G401.6 (cell line): ENCODE data around the gene TDRD12.

Experiments used
- FAIRE-seq: peaks from 2 replicates; lab custom pipeline; 2012; peaks lifted over from hg19 to GRCh38; lab: Jason Lieb, UNC

Gene TDRD12

DNA sequence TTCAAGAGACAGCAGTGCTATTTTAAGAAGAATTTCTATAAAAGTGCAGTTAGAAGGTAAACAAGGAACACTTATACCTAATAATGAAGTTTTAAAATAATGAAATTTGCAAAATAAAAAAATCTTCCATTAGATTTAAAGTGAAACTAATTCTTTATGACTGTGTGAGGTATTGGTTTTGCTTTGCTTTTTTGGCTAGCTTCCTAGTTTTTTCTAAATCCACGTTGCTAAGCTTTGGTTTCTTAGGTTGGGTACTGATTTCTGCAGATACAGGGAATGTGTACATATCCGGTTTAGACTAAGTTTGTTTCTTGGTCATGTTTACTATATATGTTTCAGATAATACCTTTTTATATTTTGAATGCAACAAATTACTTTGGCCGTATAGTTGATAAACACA, 90.2 kb downstream of the TDRD12 start:
- no peak for FAIRE-seq

DNA sequence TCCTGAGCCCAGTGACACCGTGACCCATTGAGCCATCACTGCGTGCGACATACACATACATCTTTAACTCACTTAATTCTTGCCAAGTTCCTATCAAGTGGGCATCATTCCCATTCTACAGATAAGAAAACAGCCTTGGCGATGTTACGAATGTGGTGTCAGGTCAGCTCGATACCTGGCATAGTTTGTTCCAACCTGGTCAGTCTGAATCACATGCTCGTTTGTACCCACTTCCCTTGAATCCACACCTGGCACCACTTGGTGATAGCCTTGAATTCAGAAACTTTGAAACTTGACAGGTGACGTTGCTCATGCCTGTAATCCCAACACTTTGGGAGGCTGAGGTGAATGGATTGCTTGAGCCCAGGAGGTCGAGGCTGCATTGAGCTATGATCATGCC, 90.9 kb downstream of the TDRD12 start:
- FAIRE-seq = no peak

DNA sequence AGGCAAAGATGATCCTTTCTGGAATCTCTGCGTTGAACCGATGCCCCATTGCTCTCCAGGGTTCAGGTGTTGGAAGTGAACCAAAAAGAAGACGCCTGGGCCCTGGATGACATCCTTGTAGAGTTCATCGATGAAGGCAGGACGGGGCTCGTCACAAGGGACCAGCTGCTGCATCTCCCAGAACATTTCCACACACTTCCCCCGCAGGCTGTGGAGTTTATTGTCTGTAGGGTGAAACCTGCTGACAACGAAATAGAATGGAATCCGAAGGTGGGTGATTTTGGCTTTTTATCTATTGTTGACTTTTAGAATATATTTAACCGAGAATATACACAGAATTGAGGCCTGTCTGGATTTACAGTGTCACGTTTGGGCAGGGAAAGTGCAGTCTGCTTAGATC, 91.6 kb downstream of the TDRD12 start:
- no peak for FAIRE-seq

DNA sequence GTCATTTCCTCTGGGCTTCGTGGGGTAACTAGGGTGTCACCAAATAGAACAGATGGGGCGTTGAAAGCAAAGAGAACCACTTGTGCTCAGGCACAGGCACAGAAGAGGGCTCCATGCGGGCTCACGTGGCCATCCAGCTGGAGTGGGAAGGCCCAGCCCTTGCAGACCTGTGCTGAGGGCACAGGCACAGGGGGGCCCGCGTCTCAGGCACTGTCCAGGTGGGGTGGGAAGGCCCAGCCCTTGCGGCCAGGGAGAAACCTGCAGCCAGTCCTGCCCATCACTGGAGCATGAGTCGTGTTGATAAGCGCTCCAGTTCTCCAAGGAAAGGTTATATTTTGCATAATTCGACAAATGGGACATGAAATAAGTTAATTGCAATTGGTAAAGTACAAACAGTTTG, 92.5 kb downstream of the TDRD12 start:
- FAIRE-seq = no peak

DNA sequence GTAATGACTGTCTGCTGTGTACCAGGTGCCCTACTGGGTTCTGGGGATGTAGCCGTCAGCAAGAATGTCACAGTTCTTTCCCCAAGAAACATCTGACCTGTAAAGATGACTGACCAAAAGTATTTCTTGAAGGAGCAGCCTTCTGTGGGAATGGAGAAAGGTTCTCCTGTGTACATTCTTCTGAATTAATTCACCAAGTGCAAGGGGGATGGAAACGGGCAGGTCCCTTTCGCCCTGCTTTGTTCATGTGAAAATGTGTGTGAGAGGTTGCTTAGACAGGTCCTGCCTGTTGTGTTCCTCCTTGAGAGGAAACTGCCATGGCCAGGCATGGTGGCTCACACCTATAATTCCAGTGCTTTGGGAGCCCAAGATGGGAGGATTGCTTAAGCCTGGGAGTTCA, 93.0 kb downstream of the TDRD12 start:
- FAIRE-seq = no peak

DNA sequence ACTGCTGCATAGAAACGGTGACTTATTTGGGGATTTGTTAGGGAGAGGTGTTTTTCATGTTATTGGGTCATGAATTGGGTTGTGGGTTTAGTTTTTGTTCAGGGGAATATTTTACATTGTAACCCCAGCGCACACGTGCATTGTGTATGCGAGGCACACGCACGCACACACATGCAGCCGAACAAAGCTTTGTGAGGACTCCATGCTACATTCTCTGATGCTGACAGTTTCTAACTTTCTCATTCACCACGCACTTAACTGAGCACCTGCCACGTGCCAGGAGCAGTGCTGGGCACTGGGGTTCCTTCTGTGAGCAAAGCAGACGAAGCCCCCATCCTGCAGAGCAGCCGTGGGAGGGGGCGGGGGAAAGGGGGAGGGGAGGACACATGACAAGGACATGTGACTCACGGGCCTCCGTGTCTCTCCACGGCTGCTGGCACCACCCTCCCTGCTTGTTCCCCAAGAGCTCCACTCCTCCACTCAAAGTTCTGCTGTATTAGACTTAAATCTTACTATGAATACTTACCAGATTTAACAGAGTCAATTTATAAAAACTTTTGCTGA, 94.4 kb downstream of the TDRD12 start:
- no peak for FAIRE-seq

DNA sequence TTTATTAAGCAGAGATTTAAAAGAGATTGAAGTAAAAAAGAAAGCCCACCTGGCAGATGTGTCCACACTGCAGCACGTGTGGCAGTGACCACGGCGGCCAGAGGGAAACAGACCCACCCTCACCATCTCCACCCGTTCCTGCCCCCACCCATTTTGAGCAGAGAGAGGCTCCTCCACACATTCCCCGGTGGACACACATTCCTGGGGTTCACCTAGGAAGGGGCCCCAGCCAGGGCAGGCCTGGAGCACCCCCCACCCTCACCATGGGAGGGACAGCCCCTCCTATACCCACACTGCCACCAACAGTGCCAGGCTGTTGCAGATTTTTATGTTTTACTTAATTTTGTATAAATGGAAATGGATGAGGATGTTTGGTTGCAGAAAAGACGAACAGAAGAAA, 95.1 kb downstream of the TDRD12 start:
- no peak for FAIRE-seq

DNA sequence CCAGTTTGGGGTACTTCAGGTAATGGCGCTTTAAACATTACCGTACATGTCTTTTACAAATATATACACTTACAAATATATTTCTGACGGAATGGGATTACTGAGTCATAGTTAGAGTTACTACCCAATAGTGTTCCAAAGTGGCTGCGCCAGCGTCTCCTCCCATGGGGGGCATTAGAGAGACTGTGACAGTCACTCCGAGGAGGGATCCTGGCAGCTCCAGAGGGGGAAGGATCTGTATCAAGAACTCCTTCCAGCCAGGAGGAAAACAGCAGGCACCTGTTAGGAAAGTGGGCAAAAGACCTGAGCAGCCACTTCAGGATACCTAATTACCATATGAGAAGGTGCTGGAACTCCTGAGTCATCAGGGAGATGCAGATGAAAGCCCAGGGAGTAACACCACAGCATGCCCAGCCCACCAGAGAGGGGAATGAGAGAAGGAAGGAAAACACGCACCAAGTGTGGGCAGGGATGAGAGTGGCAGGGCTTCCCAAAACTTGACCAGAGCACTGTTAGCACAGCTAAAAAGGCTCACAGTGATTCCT, 97.1 kb downstream of the TDRD12 start:
- no peak for FAIRE-seq

DNA sequence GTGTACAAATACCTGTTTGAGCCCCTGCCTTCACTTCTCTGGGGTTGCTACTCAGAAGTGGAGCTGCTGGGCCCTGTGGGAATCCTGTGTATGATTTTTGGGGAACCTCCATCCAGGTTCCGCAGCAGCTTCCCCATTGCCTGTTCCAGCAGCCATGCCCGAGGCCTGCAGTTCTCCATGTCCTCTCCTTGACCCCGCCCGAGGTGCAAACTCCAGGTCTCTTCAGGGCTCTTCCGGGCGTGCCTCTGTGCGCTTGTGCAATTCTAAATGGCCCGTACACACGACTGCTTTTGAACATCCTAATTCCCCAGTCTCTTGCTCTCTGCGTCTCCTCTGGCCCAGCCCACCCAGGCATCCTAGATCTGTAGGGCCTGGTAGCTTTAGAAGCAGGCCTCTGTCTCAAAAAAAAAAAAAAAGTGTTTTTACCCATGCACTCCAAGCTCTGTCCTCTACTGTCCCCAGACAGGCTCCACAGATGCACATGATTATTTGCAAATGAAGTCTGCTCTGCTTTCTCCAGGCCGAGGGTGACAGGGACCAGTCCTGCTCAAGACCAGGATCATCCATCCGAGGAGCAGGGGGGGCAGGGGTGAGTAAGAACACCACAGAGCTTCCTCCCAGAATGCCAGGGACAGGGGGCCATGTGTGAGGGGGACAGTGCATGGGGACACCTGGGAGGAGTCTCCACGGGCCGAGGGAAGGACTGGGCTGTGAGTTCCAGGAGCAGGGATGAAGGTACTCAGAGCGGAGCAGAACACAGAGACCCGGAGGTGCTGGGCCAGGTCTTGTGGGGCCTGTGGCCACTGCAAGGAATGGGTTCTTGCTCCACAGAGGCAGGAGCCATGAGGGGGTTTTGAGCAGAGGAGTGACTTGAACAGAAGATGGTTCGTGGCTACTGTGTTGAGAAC, 98.3 kb downstream of the TDRD12 start:
- FAIRE-seq = no peak

DNA sequence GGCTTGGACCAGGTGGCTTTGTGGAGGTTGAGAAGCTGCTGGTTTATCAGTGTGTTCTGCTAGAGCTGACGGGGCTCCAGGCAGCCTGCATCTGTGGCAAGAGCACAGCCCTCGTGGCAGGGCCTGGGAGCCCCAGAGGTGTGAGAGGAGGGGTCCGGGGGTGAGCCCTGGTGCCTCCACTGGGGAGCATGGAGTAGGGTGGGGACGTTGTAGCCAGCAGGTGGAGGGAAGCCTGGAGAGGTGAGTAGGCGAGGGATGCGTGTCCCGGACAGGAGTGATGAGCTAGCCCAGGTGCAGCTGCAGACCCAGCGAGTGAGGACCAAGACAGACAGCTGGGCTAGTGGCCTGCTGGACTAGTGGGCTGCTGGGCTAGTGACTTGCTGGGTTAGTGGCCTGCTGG, 99.0 kb downstream of the TDRD12 start:
- no peak for FAIRE-seq

DNA sequence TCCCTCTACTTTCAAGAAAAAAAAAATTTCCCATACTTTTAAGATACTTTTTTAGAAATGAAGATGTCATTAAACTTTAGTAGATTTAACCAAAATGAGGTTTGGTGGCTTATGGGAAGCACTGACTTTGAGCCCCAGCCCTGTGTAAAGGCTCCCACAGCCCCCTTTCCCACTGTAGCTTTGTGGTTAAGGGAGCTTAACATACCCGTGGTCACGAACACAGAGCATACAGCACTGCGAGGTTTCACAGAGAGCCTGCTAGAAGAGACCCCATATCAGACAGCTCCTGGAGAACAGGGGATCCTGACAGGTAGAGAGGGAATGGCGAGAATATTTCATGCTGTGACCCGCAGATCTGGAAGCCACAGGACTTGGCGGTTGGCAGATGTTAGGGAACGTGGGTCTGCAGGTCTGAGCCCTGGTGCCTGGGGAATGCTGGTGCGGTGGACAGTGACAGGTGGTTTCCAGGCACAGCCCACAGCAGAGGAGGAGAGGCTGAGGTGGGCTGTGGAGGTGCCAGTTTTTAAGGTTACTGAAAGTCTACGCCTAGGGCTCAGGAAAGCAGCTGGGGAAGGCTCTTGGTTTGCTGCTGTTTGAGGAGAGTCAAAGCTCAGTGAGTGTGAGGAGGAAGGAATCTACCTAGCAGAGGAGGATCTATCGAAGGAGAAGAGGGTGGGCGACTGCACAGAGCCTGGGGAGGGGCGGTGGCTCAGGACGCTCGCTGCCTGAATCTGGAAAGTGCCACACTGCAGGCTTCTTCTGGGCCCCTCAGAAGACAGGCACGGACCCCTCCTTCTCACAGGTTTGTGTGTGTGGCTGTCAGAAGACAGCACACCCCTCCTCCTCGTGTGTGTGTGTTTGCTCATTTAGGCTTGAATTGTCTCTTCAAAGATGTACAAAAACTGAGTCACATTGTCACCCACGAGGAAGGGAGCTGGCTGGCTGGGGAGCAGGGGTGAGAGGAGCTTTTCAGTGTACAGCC, 100.1 kb downstream of the TDRD12 start:
- no peak for FAIRE-seq

DNA sequence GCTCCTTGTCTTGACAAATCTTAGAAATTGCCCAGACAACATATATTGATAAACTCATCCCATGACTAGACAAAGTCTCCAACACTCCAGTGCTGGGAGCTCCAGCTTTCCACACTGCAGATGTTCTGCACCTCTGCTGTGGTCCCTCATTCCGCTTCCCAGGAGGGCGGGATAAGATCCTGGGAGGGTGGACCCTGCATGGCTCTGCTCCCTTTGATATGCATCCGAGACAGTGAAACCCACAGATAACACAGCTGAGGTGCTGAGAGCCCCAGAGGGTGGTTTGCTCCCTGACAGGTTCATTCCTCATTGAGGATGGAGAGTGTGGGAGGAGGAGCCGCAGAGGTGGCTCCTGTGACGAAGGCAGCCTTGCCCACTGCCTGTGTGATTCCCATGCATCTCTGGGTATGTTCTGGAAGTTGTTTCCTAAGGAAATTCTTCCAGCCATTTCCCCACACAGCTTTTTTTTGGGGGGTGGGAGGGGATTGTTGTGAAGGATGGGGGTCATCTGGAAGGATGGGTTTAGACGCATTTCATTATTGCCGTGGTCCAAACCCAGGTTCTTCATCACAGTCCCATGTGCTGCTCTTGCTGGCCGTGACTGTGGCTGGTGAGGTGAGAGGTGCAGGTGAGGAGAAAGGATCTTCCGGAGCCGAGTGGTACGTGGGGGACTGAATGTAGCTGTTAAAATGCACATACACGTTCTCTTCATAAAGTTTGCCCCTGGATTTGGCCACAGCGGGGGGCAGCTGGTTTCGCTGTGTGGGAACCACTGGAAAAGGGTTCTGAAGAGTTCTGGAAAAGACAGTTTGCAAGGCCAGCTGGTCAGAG, 103.6 kb downstream of the TDRD12 start:
- no peak for FAIRE-seq

DNA sequence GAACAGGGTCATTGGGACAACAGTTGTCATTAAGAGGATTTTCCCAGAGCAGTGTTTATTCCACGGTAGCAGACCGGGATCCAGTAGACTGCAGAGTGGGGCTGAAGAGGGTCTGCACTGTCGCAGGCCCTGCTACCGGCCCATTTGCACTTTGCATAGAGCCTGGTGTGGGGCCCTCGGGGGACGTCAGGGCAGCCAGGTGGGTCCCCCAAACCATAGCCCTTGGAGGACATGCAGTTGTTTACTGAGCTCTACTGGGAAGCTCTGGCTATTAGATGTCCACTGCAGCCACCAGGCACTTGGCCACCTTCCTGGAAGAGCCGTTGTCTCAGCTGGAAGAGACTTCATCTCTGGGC, 104.2 kb downstream of the TDRD12 start:
- FAIRE-seq = no peak

DNA sequence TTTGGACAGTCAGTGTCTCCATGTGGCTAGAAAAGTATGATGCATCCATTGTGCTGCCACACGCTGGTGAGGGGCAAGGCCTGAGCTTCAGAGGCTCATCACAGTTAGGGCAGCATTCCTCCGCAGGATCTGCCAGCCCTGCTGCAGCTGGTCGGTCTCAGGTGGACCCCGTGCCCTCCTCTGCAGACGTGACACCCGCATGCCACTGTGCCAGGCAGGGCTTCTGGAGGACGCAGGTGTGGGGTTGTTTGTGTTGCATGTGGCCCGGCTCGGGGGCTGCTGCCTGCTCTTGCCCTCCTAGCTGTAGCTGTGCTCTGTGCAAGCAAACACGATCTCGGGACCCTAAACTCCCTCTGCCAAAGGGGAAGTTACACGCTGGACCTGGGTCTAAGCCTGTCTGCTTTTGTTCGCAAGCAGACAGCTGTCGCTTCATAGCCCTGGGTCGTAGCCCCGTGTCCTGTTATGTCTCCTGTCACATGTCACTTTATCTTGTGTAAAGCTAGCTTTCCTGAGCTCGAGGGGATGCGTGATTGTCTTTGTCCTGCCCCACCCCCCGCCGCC, 104.7 kb downstream of the TDRD12 start:
- FAIRE-seq = no peak

DNA sequence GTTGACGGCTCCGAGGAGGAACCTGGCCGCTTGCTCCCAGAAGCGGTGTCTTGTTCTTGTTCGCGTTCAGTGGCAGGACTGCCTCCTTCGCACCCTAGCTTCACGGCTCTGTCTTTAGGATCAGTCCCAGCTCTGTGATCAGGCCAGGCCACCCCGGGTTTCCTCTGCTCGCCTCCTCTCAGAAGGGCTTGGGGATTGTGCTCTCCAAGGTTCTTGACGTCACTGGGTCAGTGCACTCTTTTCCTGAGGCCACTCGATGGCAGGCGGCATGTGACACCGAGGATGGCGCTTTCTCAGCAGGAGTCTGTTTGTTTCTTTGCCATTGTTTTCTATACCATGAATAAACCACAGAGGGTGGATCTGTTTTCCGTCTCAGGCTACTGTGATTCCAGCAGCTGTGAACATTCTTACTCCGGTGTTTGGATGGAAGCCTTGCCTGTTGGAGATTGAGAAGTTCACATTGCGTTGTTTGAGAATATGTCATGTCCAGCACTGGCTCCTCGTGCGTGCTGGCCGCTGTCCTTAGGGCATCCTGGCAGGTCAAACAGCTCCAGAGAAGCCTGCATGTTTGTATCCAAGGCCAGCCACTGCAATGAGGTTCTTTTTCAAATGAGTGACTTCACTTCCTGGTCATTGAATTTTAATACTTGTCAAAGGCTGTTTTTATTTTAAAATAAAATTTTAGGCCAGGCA, 105.5 kb downstream of the TDRD12 start:
- FAIRE-seq = no peak

DNA sequence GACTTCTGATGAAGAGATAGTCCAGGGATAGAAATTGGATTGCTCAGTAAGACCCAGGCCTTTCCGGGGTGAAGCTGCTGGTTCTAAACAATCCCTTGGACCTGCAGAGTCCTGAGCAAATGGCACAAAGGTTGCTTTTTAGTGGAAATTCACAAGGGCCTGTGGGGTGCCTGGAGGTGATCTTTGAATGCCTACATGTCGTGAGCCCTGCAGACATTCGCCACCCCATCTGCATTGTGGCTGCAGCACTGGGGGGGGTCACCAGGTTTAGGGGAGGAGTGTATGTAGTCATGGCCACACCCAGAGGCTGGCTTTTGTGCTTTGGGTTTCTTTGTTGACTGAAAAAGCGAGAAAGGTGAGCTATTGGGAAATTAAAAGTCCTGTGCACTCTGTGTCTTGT, 108.6 kb downstream of the TDRD12 start:
- no peak for FAIRE-seq

DNA sequence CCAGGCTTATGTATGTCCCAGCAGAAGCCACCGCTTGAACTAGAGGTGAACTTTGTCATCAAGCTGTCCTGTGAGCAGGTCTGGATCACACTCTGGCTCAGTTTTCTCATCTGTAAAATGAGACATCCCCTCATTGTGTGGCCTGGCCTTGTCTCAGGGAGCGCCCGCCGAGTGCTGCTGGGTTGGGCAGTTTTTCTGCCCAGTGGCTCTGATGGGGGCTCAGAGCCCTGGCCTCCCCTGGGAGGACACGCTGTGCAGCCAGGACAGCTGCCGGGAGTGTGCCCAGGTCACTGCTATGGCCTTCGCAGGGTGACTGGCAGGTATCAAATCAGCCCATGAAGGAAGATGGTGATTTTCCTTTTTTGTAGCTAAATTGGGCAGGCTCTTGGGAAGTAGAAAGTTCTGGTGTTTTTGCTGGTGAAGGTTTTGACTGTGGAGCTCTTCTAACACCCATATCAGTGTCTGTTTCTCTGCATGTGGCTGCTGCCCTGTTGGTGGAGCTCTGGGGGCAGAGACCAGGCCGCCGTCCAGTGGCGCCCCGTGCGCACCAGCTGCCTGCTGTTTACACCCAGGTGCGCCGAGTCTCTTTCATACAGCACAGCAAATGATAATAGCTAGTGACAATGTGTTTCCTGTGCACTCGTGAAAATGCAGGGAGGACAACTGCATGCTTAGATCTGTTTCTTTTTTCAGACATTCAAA, 109.2 kb downstream of the TDRD12 start:
- FAIRE-seq = no peak

DNA sequence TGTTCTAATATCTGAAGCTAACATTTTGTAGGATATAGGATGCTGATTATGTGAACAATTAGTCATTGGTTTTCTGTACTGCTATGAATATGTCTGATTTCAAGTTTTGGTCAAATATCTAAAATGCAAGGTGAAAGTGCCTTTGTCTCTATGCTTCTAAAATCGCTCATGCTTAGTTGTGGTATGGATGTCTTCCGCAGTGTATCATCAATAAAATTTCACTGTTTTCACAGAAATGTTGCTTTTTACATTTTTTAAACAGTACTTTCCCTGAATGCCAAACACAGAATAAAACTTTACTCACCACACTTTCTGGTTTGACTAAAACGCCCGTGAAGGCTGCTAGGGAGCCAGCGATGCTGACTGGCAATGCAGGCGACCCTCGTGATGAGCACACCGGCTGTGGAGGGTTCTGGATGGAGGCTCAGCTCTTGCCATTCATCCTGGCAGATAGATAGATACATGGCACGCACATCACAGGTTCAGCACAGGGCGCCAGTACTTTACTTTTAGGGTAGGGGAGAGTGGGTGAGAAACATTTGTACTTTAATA, 109.9 kb downstream of the TDRD12 start:
- no peak for FAIRE-seq

DNA sequence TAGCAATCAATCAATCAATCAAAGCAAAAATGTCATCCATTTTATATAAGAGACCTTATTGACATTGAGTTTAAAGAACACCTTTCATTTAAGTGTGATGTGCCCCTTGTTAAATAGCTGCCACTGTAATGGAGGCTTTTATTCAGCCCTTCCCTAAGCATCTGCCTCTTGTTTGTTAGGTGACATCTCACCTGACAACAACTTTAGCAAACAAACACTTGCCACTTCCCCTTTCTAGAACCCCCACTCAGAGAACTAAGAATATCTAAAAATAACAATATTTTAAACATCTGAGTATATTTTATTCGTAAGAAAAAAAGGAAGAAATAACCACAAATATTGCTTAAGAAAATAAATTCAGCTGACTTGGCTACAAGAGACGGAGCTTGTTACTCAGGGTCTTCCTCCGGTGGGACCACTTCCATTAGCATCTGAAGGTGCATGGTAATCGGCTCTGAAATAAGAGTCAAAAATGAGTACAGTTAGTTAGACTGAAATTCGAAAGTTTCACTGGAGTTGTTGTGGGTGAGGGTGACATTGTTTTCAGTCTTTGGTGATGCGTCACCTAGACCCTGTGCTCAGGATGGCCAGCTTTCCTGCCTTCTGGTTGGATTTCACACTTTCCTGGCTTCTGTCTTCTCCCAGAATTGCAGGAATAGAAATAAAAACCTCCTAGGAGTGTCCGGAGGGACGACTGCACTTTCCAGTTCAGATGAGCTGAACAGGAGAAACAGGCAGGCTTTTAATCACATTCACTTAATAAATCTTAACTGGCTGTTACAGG, 110.9 kb downstream of the TDRD12 start:
- no peak for FAIRE-seq
